Kidney epithelial cell (primary cell): Measurements from ENCODE around the gene PCDHA7. TPM values are rescaled to one million over a fixed set of nuclear protein-coding genes. Genes with fewer than 3 reads are reported as not detected.

ENCODE experiments used
- DNase-seq: peaks from one replicate; pipeline ENCODE4 v3.0.0-alpha.2; 2010; ENCODE audit warnings: low read depth
- H3K27me3 ChIP-seq: 2 replicates; pipeline ENCODE4 v1.6.0; 2011; ENCODE audit warnings: low read length; ENCODE audit not compliant: control insufficient read depth, insufficient read depth
- H3K36me3 ChIP-seq: 2 replicates; pipeline ENCODE4 v1.5.1; 2011; ENCODE audit warnings: low read length; ENCODE audit not compliant: control insufficient read depth, insufficient read depth
- H3K4me3 ChIP-seq: 2 replicates; pipeline ENCODE4 v1.5.1; 2011; ENCODE audit warnings: low read depth, mild to moderate bottlenecking, control low read depth, low read length
- CTCF ChIP-seq: IDR thresholded peaks from 2 replicates; pipeline ENCODE4 v1.5.1; 2011; ENCODE audit warnings: mild to moderate bottlenecking, moderate library complexity, low read length, control low read depth, inconsistent platforms; ENCODE audit not compliant: insufficient read depth, poor library complexity, severe bottlenecking
- total RNA-seq: library from RNA; depleted of rRNA; stranded (reverse); fragments of >200 nt; gene quantifications from 2 replicates; pipeline ENCODE4 v1.2.3, GENCODE V29; 2015

Gene PCDHA7
- total RNA-seq, 1 donor from 2014 or later, result 0.25 TPM

- peaks cover 3% of the 10 kb centered on the region for H3K27me3 ChIP-seq
- H3K36me3 ChIP-seq, result no peaks in the 10 kb centered on the region
- no peak overlapping the region for H3K4me3 ChIP-seq
- TF ChIP-seq CTCF, result no peak
- no peak for DNase-seq
Measured at GRCh38 chr5:140882591-140882899, 48.5 kb downstream of the PCDHA7 start.

- no peak for DNase-seq
- H3K4me3 ChIP-seq, result no peak overlapping the region
- TF ChIP-seq CTCF, result no peak
Measured at GRCh38 chr5:140883373-140883772, 49.3 kb downstream of the PCDHA7 start.

GRCh38 chr5:140883927-140884697 is 50.0 kb downstream of the PCDHA7 start:
- Histone ChIP-seq H3K4me3 (no peak overlapping the region), H3K27me3 (peaks cover 3% of the 10 kb centered on the region), H3K36me3 (no peaks in the 10 kb centered on the region)
- TF ChIP-seq CTCF, result no peak
- no peak for DNase-seq

More at GRCh38 chr5:140883373-140883772, 49.3 kb downstream of the PCDHA7 start:
- no peaks in the 10 kb centered on the region for H3K36me3 ChIP-seq
- peaks cover 3% of the 10 kb centered on the region for H3K27me3 ChIP-seq

Other genes with a start within 250 kb of the PCDHA7 start
- 0.29 and 1.9 TPM in 2 replicates for gene CD14, start 201.1 kb upstream of the PCDHA7 start, total RNA-seq
- 35.6 and 66.8 TPM in 2 replicates for gene TMCO6, start 194.8 kb upstream of the PCDHA7 start, total RNA-seq
- 46.4 and 51.2 TPM in 2 replicates for gene NDUFA2, start 186.6 kb upstream of the PCDHA7 start, total RNA-seq
- gene IK, start 186.4 kb upstream of the PCDHA7 start, total RNA-seq, result 107 and 111 TPM in 2 replicates
- 20.1 and 22.5 TPM in 2 replicates for gene WDR55, start 169.4 kb upstream of the PCDHA7 start, total RNA-seq
- gene DND1, start 160.7 kb upstream of the PCDHA7 start, total RNA-seq, result 0.34 and 1.0 TPM in 2 replicates
- 80.6 and 97.1 TPM in 2 replicates for gene HARS1, start 142.9 kb upstream of the PCDHA7 start, total RNA-seq
- 31.6 and 33.9 TPM in 2 replicates for gene HARS2, start 142.8 kb upstream of the PCDHA7 start, total RNA-seq
- gene ZMAT2, start 133.8 kb upstream of the PCDHA7 start, total RNA-seq, result 27.2 and 42.4 TPM in 2 replicates
- gene PCDHA1, start 48.1 kb upstream of the PCDHA7 start, total RNA-seq, result not detected in 2 replicates
- gene PCDHA2, start 39.4 kb upstream of the PCDHA7 start, total RNA-seq, result not detected in 2 replicates
- 0.07 and 0.25 TPM in 2 replicates for gene PCDHA3, start 33.2 kb upstream of the PCDHA7 start, total RNA-seq
- 0.27 and 1.2 TPM in 2 replicates for gene PCDHA4, start 27.2 kb upstream of the PCDHA7 start, total RNA-seq
- gene PCDHA5, start 12.7 kb upstream of the PCDHA7 start, total RNA-seq, result not detected in 2 replicates
- 0.21 and 0.27 TPM in 2 replicates for gene PCDHA6, start 6.3 kb upstream of the PCDHA7 start, total RNA-seq
- gene PCDHA8, start 6.9 kb downstream of the PCDHA7 start, total RNA-seq, result under 0.01 TPM in 1 of 2 replicates, not detected in the other
- gene PCDHA9, start 14.1 kb downstream of the PCDHA7 start, total RNA-seq, result under 0.01 TPM in 2 replicates
- 0.33 and 0.68 TPM in 2 replicates for gene PCDHA10, start 21.6 kb downstream of the PCDHA7 start, total RNA-seq
- gene PCDHA11, start 34.7 kb downstream of the PCDHA7 start, total RNA-seq, result 0.48 and 1.2 TPM in 2 replicates
- gene PCDHA12, start 41.0 kb downstream of the PCDHA7 start, total RNA-seq, result 0.08 and 0.96 TPM in 2 replicates
- gene PCDHA13, start 47.9 kb downstream of the PCDHA7 start, total RNA-seq, result 0.21 TPM in 1 of 2 replicates, not detected in the other
- gene PCDHAC1, start 92.0 kb downstream of the PCDHA7 start, total RNA-seq, result 0.07 and 0.17 TPM in 2 replicates
- 0.48 and 0.92 TPM in 2 replicates for gene PCDHAC2, start 132.2 kb downstream of the PCDHA7 start, total RNA-seq
- gene PCDHB1, start 217.1 kb downstream of the PCDHA7 start, total RNA-seq, result under 0.01 TPM in 1 of 2 replicates, not detected in the other